ENCODE results near the gene ACAN. TPM values are rescaled to one million over a fixed set of nuclear protein-coding genes. Genes with fewer than 3 reads are reported as not detected.
A peak's percentile ranks its signal among the peaks of the same experiment; 100 is the strongest.

The ACAN gene
- total and polyA plus RNA-seq, 8 donors, result 0.52 to 1.4 (median 0.91) TPM

DNA sequence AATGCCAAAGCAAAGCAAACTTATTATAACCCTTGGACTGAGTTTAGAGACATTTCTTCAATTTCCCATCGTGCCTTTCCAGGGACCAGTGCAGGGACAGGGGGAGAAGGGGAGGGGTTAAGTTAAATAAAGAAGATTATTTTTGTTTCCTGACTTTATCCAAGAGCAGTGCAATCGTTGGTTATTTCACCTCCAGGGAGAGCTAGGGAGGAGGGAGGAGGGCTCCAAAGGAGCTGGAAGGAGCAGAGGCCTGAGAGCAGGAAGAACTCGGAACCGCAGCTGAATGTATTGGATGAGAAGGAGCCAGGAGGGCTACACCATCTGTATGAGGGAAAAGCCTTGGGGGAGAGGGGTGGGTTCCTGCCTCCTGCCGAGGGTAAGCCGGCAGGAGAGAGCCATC lies 71.4 kb downstream of the ACAN start:
- H3K4me1 ChIP-seq, result no peaks in the 10 kb centered on the region
- ATAC-seq (no peak), DNase-seq (no peak)
- no peak overlapping the region for H3K4me3 ChIP-seq
- H3K9me3 ChIP-seq, result no peaks in the 10 kb centered on the region
- peaks cover 0 to 35% of the 10 kb centered on the region in 2 donors for H3K27me3 ChIP-seq
- H3K27ac ChIP-seq, result no peak overlapping the region
- TF ChIP-seq, protein P1, sequence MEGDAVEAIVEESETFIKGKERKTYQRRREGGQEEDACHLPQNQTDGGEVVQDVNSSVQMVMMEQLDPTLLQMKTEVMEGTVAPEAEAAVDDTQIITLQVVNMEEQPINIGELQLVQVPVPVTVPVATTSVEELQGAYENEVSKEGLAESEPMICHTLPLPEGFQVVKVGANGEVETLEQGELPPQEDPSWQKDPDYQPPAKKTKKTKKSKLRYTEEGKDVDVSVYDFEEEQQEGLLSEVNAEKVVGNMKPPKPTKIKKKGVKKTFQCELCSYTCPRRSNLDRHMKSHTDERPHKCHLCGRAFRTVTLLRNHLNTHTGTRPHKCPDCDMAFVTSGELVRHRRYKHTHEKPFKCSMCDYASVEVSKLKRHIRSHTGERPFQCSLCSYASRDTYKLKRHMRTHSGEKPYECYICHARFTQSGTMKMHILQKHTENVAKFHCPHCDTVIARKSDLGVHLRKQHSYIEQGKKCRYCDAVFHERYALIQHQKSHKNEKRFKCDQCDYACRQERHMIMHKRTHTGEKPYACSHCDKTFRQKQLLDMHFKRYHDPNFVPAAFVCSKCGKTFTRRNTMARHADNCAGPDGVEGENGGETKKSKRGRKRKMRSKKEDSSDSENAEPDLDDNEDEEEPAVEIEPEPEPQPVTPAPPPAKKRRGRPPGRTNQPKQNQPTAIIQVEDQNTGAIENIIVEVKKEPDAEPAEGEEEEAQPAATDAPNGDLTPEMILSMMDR (IDR thresholded peaks at IDR 0.05), result no peak
- peaks cover 0 to 7% of the 10 kb centered on the region in 2 donors for H3K36me3 ChIP-seq
- intact Hi-C loops (cut with DNase I), result no loop called here

DNA sequence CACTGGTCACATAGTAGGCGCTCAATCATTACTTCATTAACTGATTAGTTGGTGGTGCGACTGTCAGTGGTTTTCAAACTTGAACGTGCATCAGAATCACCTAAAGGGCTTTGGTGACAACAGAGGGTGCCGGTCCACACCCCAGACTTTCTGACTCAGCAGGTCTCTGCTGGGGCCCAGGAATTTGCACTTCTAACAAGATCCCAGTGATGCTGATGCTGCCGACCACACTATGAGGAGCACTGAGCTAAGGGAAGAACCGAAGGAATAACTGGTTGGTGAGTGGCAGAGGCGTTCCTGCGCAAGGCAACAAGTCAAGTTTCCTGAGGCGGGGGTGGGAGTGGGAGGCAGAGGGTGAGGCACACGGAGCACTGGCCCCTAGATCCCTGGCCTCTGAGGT lies 73.3 kb downstream of the ACAN start:
- ATAC-seq, result no peak
- TF ChIP-seq, protein P1 (IDR thresholded peaks at IDR 0.05), result no peak
- no peaks in the 10 kb centered on the region for H3K4me1 ChIP-seq

DNA sequence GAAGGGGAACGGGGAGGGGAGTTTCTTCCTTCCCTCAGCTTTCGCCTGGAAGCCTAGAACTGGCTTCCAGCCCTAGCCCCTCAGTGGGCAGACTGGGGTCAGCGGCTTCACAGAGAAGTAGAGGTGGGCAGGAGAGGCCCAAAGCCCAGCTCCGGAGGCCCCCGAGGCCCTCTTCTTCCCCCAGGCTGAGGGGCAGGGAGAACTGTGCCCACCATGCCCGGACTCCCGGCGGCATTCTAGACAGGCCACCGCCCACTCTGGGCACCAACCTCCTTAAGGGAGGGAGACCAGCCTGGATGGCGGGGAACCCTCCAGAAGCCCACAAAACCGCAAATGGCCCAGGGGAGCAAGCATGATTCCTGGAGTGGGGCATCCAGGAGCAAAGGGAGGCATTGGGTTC lies 74.2 kb downstream of the ACAN start:
- no peak for ATAC-seq
- H3K4me3 ChIP-seq, result no peak overlapping the region

More for the DNA sequence above, 73.3 kb downstream of the ACAN start:
- intact Hi-C loops (cut with DNase I), result no loop called here
- no peak for DNase-seq
- H3K36me3 ChIP-seq, result peaks cover 0 to 7% of the 10 kb centered on the region in 2 donors
- no peak overlapping the region for H3K4me3 ChIP-seq
- H3K27ac ChIP-seq, result no peak overlapping the region
- peaks cover 0 to 18% of the 10 kb centered on the region in 2 donors for H3K27me3 ChIP-seq
- no peaks in the 10 kb centered on the region for H3K9me3 ChIP-seq

DNA sequence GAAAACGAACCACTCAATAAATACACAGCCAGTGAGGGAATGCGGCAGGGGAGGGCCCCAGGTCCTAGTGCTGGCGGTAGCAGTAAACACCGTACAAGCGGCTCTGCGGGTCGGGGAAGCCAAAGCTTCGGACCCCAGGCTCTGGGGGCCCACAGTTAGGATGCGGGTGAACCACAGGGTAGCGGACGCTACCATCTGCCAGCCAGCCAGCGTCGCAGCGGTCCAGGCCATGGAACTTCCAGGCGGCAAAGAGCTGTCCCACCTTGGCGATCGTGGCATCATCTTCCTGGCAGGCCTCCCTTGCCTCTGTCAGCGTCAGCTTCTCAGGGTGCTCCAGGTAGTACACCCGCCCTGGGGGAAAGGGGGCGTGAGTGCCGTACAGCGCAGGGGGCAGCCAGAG lies 74.7 kb downstream of the ACAN start:
- H3K27me3 ChIP-seq, result peaks cover 0 to 12% of the 10 kb centered on the region in 2 donors
- H3K9me3 ChIP-seq, result no peaks in the 10 kb centered on the region
- ATAC-seq (no peak), DNase-seq (peak in 1 of 4 donors; percentile 62)
- no peak overlapping the region for H3K27ac ChIP-seq
- peaks cover 0 to 7% of the 10 kb centered on the region in 2 donors for H3K36me3 ChIP-seq
- no peak overlapping the region for H3K4me3 ChIP-seq
- no peaks in the 10 kb centered on the region for H3K4me1 ChIP-seq
- intact Hi-C loops (cut with DNase I), result no loop called here
- TF ChIP-seq, protein P1 (IDR thresholded peaks at IDR 0.05), result no peak

More for the DNA sequence above, 74.2 kb downstream of the ACAN start:
- DNase-seq, result peak in 1 of 4 donors; percentile 67
- peaks cover 0 to 12% of the 10 kb centered on the region in 2 donors for H3K27me3 ChIP-seq
- H3K36me3 ChIP-seq, result peaks cover 0 to 7% of the 10 kb centered on the region in 2 donors
- no peak overlapping the region for H3K27ac ChIP-seq
- no peaks in the 10 kb centered on the region for H3K9me3 ChIP-seq
- TF ChIP-seq, protein P1 (IDR thresholded peaks at IDR 0.05), result no peak
- intact Hi-C loops (cut with DNase I), result no loop called here
- no peaks in the 10 kb centered on the region for H3K4me1 ChIP-seq

DNA sequence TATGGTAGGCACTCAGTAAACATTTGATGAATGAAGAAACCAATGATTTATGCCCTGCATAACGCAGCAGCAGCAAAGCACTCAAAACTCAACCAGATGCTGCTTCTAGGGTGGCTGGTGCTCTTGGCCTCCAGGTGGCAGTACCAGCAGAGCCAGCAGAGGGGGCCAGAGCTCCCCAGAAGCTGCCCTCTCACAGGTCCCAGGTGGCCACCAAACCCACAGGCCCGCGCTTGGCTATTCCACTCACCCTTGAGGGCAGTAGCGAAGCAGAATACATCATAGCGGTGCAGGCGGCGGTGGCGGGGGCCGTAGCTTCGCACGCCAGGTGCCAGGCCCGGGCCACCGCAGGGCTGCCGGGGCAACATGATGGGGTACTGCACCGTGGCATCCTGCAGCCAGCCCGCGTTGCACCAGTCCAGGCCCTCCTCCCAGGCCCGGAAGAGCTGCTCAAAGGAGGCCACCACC lies 75.5 kb downstream of the ACAN start:
- peak in 2 of 4 donors; percentile 26 to 79 for DNase-seq
- intact Hi-C loops (cut with DNase I), result no loop called here
- TF ChIP-seq, protein P1 (IDR thresholded peaks at IDR 0.05), result peak; percentile 50 to 52

More for the DNA sequence above, 75.5 kb downstream of the ACAN start:
- Histone ChIP-seq H3K27ac (no peak overlapping the region), H3K36me3 (peaks cover 0 to 7% of the 10 kb centered on the region in 2 donors), H3K27me3 (peaks cover 0 to 4% of the 10 kb centered on the region in 2 donors), H3K4me1 (no peaks in the 10 kb centered on the region), H3K4me3 (no peak overlapping the region), H3K9me3 (no peaks in the 10 kb centered on the region)
- peak; percentile 79 for ATAC-seq

Data from left lung (tissue), 10 donors.